ENCODE results near the gene MTPN.

- TF ChIP-seq CTCF (IDR thresholded peaks at IDR 0.05) (no peak), POLR2A (IDR thresholded peaks at IDR 0.05) (no peak)
These were observed 47.4 kb downstream of the MTPN start for GRCh38 chr7:135929722-135930141.
